Measurements from ENCODE around the gene CHIC2.

The CHIC2 gene

GRCh38 chr4:54014666-54015160 is 49.7 kb downstream of the CHIC2 start:
- TF ChIP-seq, protein P1, sequence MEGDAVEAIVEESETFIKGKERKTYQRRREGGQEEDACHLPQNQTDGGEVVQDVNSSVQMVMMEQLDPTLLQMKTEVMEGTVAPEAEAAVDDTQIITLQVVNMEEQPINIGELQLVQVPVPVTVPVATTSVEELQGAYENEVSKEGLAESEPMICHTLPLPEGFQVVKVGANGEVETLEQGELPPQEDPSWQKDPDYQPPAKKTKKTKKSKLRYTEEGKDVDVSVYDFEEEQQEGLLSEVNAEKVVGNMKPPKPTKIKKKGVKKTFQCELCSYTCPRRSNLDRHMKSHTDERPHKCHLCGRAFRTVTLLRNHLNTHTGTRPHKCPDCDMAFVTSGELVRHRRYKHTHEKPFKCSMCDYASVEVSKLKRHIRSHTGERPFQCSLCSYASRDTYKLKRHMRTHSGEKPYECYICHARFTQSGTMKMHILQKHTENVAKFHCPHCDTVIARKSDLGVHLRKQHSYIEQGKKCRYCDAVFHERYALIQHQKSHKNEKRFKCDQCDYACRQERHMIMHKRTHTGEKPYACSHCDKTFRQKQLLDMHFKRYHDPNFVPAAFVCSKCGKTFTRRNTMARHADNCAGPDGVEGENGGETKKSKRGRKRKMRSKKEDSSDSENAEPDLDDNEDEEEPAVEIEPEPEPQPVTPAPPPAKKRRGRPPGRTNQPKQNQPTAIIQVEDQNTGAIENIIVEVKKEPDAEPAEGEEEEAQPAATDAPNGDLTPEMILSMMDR (IDR thresholded peaks at IDR 0.05; ENCODE audit: low read depth, low read length, missing control alignments), result no peak
- H3K4me3 ChIP-seq (ENCODE audit: low read depth, low read length), result no peak overlapping the region
- no peak for DNase-seq (ENCODE audit: low read depth)
- in situ Hi-C loops (cut with HindIII; ENCODE audit: low sequenced_read_pairs), result no loop called here

DNA sequence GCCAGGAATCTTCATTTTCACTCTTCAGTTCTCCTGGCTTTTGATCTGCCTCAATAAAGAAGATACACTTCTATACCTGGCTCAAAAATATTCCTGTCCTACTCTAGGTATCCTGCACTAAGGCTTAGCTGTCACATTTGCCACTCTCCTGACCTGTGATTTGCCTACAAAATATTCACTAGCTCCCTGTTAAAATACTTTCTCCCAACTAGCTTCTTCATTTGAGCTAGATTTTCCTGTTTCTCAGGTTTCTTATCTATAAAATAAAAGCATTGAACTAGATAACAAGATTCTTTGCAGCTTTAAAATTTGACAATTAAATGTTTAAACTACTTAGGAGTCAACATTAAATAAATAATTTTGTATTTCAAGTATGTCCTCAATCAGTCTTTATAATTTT is 53.2 kb downstream of the CHIC2 start:
- TF ChIP-seq, protein P1 (IDR thresholded peaks at IDR 0.05; ENCODE audit: low read depth, low read length, missing control alignments), result no peak
- no peak overlapping the region for H3K4me3 ChIP-seq (ENCODE audit: low read depth, low read length)
- in situ Hi-C loops (cut with HindIII; ENCODE audit: low sequenced_read_pairs), result no loop called here
- DNase-seq (ENCODE audit: low read depth), result no peak

- in situ Hi-C loops (cut with HindIII; ENCODE audit: low sequenced_read_pairs), result no loop called here
- no peak for DNase-seq (ENCODE audit: low read depth)
- TF ChIP-seq, protein P1 (IDR thresholded peaks at IDR 0.05; ENCODE audit: low read depth, low read length, missing control alignments), result no peak
- H3K4me3 ChIP-seq (ENCODE audit: low read depth, low read length), result no peak overlapping the region
Measured at GRCh38 chr4:54006755-54007154, 57.6 kb downstream of the CHIC2 start.

GRCh38 chr4:54005475-54005874 is 58.9 kb downstream of the CHIC2 start:
- in situ Hi-C loops (cut with HindIII; ENCODE audit: low sequenced_read_pairs), result no loop called here
- no peak overlapping the region for H3K4me3 ChIP-seq (ENCODE audit: low read depth, low read length)
- TF ChIP-seq, protein P1 (IDR thresholded peaks at IDR 0.05; ENCODE audit: low read depth, low read length, missing control alignments), result no peak
- no peak for DNase-seq (ENCODE audit: low read depth)

DNA sequence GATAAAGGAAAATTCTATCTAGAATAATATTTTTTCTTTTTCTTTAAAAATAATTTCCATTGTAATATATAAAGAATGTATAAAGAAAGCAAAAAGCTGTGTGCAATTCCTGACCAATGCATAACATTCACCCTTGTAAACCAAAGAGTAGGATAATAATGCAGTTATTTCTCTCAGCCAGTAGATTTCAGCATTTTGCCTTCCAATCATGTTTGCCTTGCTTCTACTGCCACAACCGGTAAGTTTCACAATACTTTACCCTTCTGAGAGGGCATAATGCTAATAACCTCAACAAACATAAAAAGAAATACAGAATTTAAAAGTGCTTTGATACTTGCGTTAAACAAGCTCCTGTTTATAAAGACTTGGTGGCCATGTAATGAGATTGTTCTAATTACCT is 59.9 kb downstream of the CHIC2 start:
- in situ Hi-C loops (cut with HindIII; ENCODE audit: low sequenced_read_pairs), result no loop called here
- H3K4me3 ChIP-seq (ENCODE audit: low read depth, low read length), result no peak overlapping the region
- DNase-seq (ENCODE audit: low read depth), result no peak
- TF ChIP-seq, protein P1 (IDR thresholded peaks at IDR 0.05; ENCODE audit: low read depth, low read length, missing control alignments), result no peak

GRCh38 chr4:54001668-54002365 is 62.6 kb downstream of the CHIC2 start:
- no peak overlapping the region for H3K4me3 ChIP-seq (ENCODE audit: low read depth, low read length)
- DNase-seq (ENCODE audit: low read depth), result no peak
- in situ Hi-C loops (cut with HindIII; ENCODE audit: low sequenced_read_pairs), result no loop called here
- TF ChIP-seq, protein P1 (IDR thresholded peaks at IDR 0.05; ENCODE audit: low read depth, low read length, missing control alignments), result no peak

Data from astrocyte of the cerebellum (primary cell).